Esophagus squamous epithelium (tissue), 5 donors: Measurements from ENCODE around the gene PTP4A2. TPM values are rescaled to one million over a fixed set of nuclear protein-coding genes. Genes with fewer than 3 reads are reported as not detected.
"Not testable (repeated sequence)": the region's sequence is repeated elsewhere in the genome, so short reads cannot be mapped to it uniquely, and the experiment has no call there.

Source experiments
- DNase-seq: peaks from one replicate; lab custom pipeline; 2025; lab: John Stamatoyannopoulos, UW
- H3K27ac ChIP-seq, 4 donors: fragments of 200-600 bp; sonication (generic); one replicate each; pipeline ENCODE4 v1.5.1; 2016 to 2019; ENCODE audit warnings: mild to moderate bottlenecking in 1 of 4
- H3K27me3 ChIP-seq, 4 donors: fragments of 200-600 bp; sonication (generic); 1 replicate in 3 of 4; 2 replicates in 1 of 4; pipeline versions ENCODE4 v1.5.1 to v1.6.0; 2017 to 2021; ENCODE audit warnings: antibody characterized with exemption in 1 of 4
- H3K36me3 ChIP-seq, 3 donors: fragments of 200-600 bp; sonication (generic); one replicate each; pipeline ENCODE4 v1.5.1; 2016 to 2019
- H3K4me1 ChIP-seq, 3 donors: fragments of 200-600 bp; sonication (generic); one replicate each; pipeline ENCODE4 v1.5.1; 2017 to 2019
- H3K4me3 ChIP-seq, 4 donors: fragments of 200-600 bp; sonication (generic); 1 replicate in 3 of 4; 2 replicates in 1 of 4; pipeline ENCODE4 v1.5.1; 2016 to 2019; ENCODE audit warnings: mild to moderate bottlenecking in 2 of 4, moderate library complexity in 1 of 4
- H3K9me3 ChIP-seq, 3 donors: fragments of 200-600 bp; sonication (generic); one replicate each; pipeline ENCODE4 v1.5.1; 2016 to 2019
- POLR2A ChIP-seq, 4 donors: fragments of 450-650 bp; IDR thresholded peaks; one replicate each; pipeline ENCODE4 v1.6.1; 2017; ENCODE audit warnings: antibody characterized with exemption in 4 of 4, mild to moderate bottlenecking in 4 of 4, moderate library complexity in 3 of 4
- whole genome bisulfite sequencing, 2 donors: methylation state at CpG; one replicate each; pipeline ENCODE4 v1.1.5; 2018; 5-methylcytosine and 5-hydroxymethylcytosine counted together
- intact Hi-C: fragments of 100-400 bp; cut with DNase I; formaldehyde crosslinking; loops from one replicate; pipeline ENCODE4 v1.15.0; 2022
- total RNA-seq, 4 donors: library from RNA; depleted of rRNA; stranded (reverse); fragments of >200 nt; gene quantifications; one replicate each; pipeline ENCODE4 v1.1.0, GENCODE V29; 2016
- TF ChIP-seq, protein P1 (sequence below), 6 experiments: fragments of 450-650 bp in 4 of 6; fragments of 200-600 bp in 2 of 6; sonication (generic) in 2 of 6; IDR thresholded peaks; one replicate each; pipeline ENCODE4 v1.5.1; 2016 to 2019; ENCODE audit warnings: antibody characterized with exemption in 6 of 6, mild to moderate bottlenecking in 4 of 6, moderate library complexity in 4 of 6
- donor health status: DM: yes; HTN: yes; CAD: no.

PTP4A2 gene
- total RNA-seq, 4 donors from 2014 or later, result 71.4 to 122 (median 108) TPM

DNA sequence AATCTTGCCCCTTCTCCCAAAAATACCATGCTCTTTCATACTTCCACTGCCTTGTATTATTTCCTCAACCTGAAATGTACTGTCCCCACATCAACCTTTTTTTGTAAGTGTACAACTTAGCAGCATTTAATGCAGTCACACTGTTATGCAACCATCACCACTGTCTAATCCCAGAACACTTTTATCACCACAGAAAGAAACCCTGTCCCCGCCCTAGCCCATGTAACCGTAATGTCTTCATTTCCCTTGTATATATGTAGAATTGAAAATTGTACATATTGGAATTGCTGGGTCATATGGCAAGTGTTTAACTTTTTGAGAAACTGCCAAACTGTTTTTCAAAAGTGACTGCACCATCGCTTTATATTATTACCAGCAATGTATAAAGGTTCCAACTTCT lies 37.4 kb downstream of the PTP4A2 start:
- Histone ChIP-seq H3K4me1 (peaks cover 0 to 18% (median 0%) of the 10 kb centered on the region in 3 donors), H3K27ac (no peak overlapping the region), H3K36me3 (peaks cover 0 to 11% (median 0%) of the 10 kb centered on the region in 3 donors), H3K4me3 (no peak overlapping the region), H3K27me3 (no peaks in the 10 kb centered on the region), H3K9me3 (no peaks in the 10 kb centered on the region)
- TF ChIP-seq POLR2A (IDR thresholded peaks at IDR 0.05), result no peak
- TF ChIP-seq, protein P1, sequence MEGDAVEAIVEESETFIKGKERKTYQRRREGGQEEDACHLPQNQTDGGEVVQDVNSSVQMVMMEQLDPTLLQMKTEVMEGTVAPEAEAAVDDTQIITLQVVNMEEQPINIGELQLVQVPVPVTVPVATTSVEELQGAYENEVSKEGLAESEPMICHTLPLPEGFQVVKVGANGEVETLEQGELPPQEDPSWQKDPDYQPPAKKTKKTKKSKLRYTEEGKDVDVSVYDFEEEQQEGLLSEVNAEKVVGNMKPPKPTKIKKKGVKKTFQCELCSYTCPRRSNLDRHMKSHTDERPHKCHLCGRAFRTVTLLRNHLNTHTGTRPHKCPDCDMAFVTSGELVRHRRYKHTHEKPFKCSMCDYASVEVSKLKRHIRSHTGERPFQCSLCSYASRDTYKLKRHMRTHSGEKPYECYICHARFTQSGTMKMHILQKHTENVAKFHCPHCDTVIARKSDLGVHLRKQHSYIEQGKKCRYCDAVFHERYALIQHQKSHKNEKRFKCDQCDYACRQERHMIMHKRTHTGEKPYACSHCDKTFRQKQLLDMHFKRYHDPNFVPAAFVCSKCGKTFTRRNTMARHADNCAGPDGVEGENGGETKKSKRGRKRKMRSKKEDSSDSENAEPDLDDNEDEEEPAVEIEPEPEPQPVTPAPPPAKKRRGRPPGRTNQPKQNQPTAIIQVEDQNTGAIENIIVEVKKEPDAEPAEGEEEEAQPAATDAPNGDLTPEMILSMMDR (IDR thresholded peaks at IDR 0.05), result no peak
- intact Hi-C loops, result no loop called here
- WGBS, 2 donors, result 74 to 91% methylated on average over 3 of the region's 3 CpGs
- no peak for DNase-seq

DNA sequence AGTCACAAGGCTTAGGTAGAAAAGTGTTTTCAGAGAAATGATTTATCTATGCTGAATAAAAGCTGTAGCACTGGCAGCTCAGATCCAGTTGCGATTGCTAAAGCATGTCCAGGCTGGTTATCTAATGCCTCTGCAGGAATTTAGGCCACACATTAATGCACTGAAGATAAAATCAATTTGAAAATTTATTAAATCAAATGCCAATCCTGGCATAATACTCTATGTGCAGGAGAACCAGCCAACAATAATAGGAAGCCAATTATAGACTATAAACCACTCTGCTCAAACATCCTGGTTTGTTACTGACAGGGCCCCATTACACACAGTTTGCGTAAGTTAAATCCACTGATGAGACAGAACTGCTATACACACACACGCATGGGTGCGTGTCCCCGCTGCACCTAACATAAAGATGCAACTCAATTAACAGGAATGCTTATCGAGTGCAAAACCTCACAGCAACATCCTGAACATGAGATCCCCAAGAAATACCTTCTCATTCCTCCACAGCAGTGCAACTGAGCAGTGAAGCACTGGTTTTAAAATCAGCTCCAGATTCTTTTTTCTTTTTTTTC lies 40.6 kb downstream of the PTP4A2 start:
- Histone ChIP-seq H3K4me1 (peaks cover 0 to 18% (median 0%) of the 10 kb centered on the region in 3 donors), H3K9me3 (no peaks in the 10 kb centered on the region), H3K27me3 (no peaks in the 10 kb centered on the region), H3K27ac (no peak overlapping the region), H3K36me3 (no peaks in the 10 kb centered on the region), H3K4me3 (no peak overlapping the region)
- WGBS, 2 donors, result 34 to 61% methylated on average over 6 of the region's 6 CpGs
- intact Hi-C loops, result no loop called here
- no peak for DNase-seq
- TF ChIP-seq, protein P1 (IDR thresholded peaks at IDR 0.05), result no peak
- TF ChIP-seq POLR2A (IDR thresholded peaks at IDR 0.05), result no peak

DNA sequence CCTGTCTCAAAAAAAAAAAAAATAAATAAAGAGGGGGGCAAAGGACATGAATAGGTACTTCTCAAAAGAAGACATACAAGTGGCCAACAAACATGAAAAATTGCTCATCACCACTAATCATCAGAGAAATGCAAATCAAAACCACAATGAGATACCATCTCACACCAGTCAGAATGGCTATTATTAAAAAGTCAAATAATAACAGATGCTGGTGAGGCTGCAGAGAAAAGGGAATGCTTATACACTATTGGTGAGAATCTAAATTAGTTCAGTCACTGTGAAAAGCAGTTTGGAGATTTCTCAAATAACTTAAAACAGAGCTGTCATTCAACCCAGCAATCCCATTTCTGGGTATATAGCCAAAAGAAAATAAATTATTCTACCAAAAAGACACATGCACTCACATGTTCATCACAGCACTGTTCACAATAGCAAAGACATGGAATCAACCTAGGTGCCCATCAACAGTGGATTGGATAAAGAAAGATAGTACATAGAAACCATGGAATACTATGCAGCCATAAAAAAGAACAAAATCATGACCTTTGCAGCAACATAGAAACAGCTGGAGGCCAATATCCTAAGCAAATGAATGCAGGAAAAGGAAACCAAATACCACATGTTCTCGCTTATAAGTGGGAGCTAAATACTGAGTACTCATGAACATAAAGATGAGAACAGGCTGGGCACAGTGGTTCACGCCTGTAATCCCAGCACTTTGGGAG lies 42.5 kb downstream of the PTP4A2 start:
- H3K36me3 ChIP-seq, H3K9me3 ChIP-seq, intact Hi-C loops, DNase-seq, H3K27ac ChIP-seq, H3K4me3 ChIP-seq, H3K27me3 ChIP-seq: not testable (repeated sequence)
- peaks cover 0 to 18% (median 0%) of the 10 kb centered on the region in 3 donors for H3K4me1 ChIP-seq
- 95 to 96% methylated on average over 2 of the region's 2 CpGs for WGBS, 2 donors

DNA sequence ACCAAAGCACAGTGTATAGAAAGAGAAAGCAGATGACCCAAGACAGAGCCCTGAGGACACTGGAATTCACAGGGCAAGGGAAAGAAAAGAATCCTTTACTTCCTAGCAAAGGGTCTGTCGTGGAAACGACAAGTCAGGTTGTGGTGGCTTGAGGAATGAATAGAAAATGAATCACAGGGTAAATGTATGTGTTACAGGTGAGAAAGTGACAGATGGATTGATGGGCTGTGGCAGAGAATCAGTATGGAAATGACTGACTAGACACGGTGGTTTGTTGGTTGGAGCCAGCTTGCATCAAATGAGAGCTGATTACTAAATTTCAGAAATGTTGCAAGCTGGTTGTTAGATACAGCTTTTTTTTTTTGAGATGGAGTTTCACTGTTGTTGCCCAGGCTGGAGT lies 46.9 kb downstream of the PTP4A2 start:
- no peaks in the 10 kb centered on the region for H3K4me1 ChIP-seq
- DNase-seq, result no peak
- H3K9me3 ChIP-seq, result no peaks in the 10 kb centered on the region
- TF ChIP-seq POLR2A (IDR thresholded peaks at IDR 0.05), result no peak
- TF ChIP-seq, protein P1 (IDR thresholded peaks at IDR 0.05), result no peak
- no peak overlapping the region for H3K27ac ChIP-seq
- intact Hi-C loops, result no loop called here
- 43 to 45% methylated on average over 3 of the region's 3 CpGs for WGBS, 2 donors
- H3K36me3 ChIP-seq, result no peaks in the 10 kb centered on the region
- no peaks in the 10 kb centered on the region for H3K27me3 ChIP-seq
- no peak overlapping the region for H3K4me3 ChIP-seq

DNA sequence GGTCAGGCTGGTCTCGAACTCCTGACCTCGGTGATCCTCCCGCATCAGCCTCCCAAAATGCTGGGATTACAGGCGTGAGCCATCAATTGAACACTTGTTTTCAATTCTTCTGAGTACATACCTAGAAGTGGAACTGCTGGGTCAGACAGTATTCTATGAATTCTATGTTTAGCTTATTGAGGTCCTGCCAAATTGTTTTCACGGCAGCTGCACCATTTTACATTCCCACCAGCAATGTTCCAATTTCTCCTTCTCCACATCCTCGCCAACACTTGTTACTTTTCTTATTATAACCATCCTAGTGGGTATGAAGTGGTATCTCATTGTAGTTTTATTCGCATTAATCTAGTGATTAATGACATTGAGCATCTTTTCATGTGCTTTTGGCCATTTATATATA lies 49.9 kb downstream of the PTP4A2 start:
- DNase-seq, result no peak
- no peaks in the 10 kb centered on the region for H3K9me3 ChIP-seq

More for the DNA sequence above, 49.9 kb downstream of the PTP4A2 start:
- Histone ChIP-seq H3K4me3 (no peak overlapping the region), H3K36me3 (no peaks in the 10 kb centered on the region), H3K27ac (no peak overlapping the region), H3K4me1 (no peaks in the 10 kb centered on the region), H3K27me3 (no peaks in the 10 kb centered on the region)
- intact Hi-C loops, result no loop called here
- WGBS, 2 donors, result 90 to 92% methylated on average over 6 to 7 of the region's 7 CpGs
- TF ChIP-seq, protein P1 (IDR thresholded peaks at IDR 0.05), result no peak
- no peak for TF ChIP-seq POLR2A (IDR thresholded peaks at IDR 0.05)
